Activated CD8-positive, alpha-beta memory T cell treated with anti-CD3 and anti-CD28 coated beads for 36 hours (primary cell): ENCODE results near the gene MFGE8. TPM values are rescaled to one million over a fixed set of nuclear protein-coding genes. Genes with fewer than 3 reads are reported as not detected.

Source experiments
- CTCF ChIA-PET: fragments of 350-600 bp; sonication (Branson Sonifier 250); formaldehyde crosslinking; loops from one replicate; lab custom pipeline; 2021; ENCODE audit warnings: antibody characterized with exemption; lab: Charles Lee
- POLR2A ChIA-PET: fragments of 350-600 bp; sonication (Branson Sonifier 250); formaldehyde crosslinking; loops from one replicate; lab custom pipeline; 2021; ENCODE audit warnings: antibody characterized with exemption; lab: Charles Lee
- total RNA-seq, 2 experiments: library from RNA; stranded (reverse); gene quantifications; one replicate each; pipeline ENCODE4 v1.2.3, GENCODE V29; 2021

The MFGE8 gene
- total RNA-seq, 2 experiments from 2014 or later: 18.6 to 19.9 TPM

DNA sequence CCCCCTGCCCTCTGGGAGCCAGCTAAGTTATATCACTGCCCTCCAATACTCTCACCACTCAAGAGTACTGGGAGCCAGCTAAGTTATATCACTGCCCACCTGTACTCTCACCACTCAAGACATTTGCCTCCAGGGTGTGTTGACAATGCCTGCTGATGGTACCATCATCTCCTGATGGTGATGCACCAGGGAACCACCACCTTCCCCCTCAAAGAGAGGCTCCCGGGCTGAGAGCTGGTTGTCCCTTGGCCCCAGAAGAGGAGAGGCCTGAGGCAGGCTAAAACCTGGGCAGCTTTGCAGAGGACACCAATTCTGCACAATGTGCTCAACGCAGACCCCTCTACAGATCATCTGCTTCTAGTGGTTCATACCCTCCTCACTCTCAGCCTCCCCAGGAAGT is 10.3 kb downstream of the MFGE8 start:
- ChIA-PET POLR2A (no interaction called here), CTCF (interaction anchor here (0.6 kb wide), 1 partner anchor 13 kb away, joined by 3 read pairs; no protein-coding TSS in a partner anchor)

DNA sequence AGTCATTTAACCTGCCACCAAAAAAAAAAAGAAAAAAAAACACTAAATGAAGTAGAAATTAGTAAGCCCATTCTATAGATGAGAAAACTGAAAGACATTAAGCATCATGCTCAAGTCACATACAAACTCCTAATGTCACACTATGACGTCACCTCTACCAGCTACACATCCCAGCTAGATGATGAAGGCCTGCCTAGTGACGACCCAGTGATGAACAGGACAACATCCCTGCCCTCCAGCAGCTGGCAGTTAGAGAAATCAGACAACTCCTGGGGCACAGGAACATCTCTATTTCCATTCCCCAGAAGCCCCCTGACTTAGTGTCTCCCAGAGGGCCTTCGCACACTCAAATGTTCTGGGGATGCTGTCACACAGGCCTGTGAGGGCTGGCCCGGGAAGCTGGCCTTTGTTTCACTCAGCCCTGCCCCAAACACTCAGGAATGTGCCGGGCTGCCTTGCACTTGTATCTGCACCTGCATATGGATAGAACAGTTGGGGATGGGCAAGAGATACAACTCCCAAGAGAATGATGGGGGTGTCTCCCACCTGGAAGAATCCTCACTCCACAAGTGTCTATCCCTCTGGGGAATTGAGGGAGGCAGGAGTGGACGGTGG is 10.9 kb downstream of the MFGE8 start:
- ChIA-PET CTCF (interaction anchor here (0.5 to 0.6 kb wide), 2 partner anchors 14 to 258 kb away, joined by 3 read pairs; no protein-coding TSS in a partner anchor), POLR2A (no interaction called here)

DNA sequence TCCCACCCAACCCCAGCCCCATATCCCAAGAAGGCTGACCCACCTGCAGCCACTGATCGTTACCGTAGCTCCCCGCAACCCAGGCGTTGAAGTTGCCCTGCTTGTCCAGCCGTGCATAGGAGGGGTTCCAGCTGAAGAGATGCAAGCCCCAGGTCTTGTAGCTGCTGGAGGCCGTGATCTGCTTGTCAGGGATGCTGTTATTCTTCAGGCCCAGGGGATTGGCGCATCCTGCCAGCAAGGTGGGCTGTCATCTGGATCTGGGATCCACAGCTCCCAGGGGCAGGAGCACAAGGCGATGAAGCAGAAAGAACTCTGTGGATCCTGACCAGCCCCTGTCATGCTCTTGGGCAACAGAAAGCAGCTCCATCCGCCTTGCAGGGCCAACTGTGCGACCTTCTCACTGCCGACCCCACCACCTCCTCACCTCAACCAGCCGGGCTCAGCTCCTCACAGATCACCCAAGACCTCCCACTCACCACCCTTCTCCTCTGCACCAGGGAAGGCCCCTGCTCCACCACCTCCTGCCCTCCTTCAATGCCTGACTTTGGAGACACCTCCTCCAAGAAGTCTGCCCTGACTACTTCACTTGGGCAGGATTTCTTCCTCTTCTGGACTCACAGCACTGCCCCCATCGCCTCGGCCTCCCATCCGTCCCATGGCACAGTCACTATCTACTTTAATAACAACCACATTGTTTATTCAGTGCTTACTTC is 11.5 kb downstream of the MFGE8 start:
- ChIA-PET POLR2A (no interaction called here), CTCF (interaction anchor here (0.5 kb wide), 1 partner anchor 259 kb away, joined by 3 read pairs; no protein-coding TSS in a partner anchor)

DNA sequence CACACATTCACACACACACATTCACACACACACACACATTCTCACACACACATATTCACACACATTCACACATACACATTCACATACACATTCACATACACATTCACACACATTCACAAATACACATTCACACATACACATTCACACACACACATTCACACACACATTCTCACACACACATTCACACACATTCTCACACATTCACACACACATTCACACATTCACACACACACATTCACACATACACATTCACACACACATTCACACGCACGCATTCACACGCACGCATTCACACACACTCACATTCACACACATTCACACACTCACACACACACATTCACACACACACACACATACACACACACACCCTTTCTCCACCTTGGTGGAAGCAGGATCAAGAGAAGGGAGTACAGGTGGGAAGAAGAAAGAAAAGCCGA is 12.2 kb downstream of the MFGE8 start:
- CTCF ChIA-PET: interaction anchor here (1.6 kb wide), 1 partner anchor 14 kb away, joined by 4 read pairs; no protein-coding TSS in a partner anchor

DNA sequence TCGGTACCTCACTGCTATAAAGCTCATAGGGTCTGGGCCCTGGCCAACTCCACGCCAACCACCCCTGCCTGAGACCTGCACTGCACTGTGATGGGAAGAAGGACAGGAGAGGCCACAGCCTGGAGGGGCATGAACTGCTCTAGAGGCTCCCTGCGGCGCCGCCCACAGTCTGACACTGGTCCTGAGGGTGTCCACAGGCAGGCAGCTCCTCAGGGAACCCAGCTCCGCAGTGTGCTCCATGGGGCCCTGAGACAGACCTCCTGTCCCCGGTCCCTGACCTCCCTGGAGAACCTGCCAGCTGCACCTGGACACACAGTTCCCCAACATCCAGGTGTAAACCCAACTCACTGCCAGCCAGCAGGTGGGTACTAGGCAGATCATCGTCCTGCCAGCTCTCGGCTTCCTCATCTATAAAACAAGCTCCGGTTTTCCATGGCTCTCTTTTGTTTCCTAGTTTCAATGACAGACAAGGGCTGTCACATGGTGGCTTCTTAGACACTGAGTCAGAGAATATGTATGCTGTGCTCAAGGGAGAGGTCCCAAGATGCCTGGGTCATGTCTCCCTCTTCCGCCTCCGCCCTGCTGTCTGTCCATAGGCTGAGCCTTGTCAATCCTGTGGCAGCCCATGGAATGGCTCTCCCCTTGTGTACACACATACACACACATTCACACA is 12.7 kb downstream of the MFGE8 start:
- POLR2A ChIA-PET: no interaction called here
- CTCF ChIA-PET: interaction anchor here (0.6 to 1.6 kb wide), 3 partner anchors 9 to 19 kb away, joined by 3 to 4 read pairs (median 4); no protein-coding TSS in a partner anchor

More for the DNA sequence above, 12.2 kb downstream of the MFGE8 start:
- POLR2A ChIA-PET: no interaction called here

DNA sequence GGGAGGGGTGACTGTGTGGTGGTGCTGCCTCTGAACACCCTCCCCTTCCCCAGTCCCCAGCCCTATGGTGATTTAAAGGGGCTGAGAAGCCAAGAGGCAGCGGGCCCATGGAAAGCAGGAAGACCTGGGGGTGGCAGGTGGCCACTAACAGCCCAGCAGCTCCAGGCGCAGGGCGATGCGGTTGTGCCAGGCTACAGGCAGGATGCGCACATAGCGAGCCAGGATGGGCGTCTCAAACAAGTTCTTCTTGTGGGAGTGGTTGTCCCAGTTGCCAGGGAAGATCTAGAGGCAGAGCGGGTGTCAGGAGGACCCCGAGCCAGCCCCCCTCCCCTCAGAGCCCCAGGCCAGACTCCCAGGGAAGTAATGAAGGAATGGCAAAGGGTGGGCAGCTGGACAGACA is 13.9 kb downstream of the MFGE8 start:
- POLR2A ChIA-PET: no interaction called here
- CTCF ChIA-PET: interaction anchor here (1.6 kb wide), 1 partner anchor 16 kb away, joined by 4 read pairs; no protein-coding TSS in a partner anchor

DNA sequence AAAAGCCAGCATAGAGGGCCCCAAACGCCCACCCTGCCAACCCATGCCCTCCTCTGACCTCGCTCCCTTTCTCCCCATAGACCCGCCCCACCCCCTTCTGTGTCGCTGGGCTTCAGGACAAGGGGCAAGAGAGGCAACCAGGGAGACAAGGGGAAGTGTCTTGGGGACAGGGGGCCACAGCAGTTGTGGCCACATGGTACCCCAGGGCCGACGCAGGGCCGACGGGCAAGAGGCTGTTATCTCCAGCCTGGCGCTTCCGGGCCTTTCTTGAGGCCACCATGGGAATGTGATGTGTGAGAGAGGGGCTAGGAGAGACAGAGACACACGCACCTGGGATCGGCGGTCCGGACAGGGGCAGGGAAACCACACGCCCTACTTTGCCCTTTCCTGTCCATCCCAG is 14.4 kb downstream of the MFGE8 start:
- CTCF ChIA-PET: interaction anchor here (0.9 kb wide), 1 partner anchor 72 kb away, joined by 3 read pairs; no protein-coding TSS in a partner anchor
- POLR2A ChIA-PET: no interaction called here

DNA sequence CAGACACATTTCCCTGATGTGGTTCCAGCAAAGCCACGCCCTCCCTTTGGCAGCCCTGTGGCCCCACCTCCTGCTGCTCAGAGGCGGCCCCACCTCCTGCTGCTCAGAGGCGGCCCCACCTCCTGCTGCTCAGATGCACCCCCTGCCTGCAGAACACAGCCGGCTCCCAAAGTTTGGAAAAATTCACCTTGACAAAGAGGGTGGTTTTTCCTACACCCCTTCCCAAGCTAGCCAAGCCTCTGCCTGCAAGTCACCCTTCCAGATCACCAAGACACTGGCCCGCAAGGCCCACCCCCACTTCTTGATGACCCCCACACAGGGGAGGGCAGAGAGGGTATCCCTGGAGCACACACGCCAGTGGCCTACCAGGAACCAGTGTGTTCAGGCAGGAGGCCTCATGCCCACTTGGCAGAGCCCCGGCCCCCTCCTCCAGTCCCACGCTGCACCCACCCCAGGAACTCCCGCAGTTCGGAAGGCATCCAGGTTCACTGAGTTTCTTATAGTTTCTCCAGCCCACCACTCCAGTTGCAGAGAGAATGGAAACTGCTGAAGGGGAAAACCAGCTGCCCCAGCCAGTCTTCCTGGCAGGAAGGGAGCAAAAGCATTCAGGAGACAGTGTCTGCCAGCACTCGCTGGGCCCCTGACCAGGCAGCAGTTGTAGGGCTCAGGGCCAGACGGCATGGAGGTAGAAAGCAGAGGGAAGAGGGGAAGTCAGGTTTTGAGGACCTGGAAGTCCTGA is 15.6 kb downstream of the MFGE8 start:
- ChIA-PET CTCF (interaction anchor here (0.9 to 3.7 kb wide), 3 partner anchors 8 to 73 kb away, joined by 3 to 18 read pairs (median 5); no protein-coding TSS in a partner anchor), POLR2A (no interaction called here)

DNA sequence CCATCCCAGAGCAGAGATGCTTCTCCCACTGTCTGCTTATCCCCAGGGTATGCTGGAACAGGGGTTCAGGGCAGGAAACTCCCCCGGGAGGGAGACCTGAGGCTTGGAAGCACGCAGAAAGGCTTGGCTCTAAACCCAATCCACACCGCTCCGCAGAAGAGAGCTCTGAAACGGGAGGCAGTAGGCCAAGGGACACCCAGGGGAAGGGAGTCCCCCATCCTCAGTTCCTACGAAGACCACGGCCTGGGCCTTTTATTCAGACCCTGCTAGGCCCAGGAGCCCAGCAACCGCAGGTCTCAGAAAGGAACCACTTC is 16.1 kb downstream of the MFGE8 start:
- CTCF ChIA-PET: interaction anchor here (3.7 kb wide), 1 partner anchor 8 kb away, joined by 18 read pairs; no protein-coding TSS in a partner anchor
- POLR2A ChIA-PET: no interaction called here

DNA sequence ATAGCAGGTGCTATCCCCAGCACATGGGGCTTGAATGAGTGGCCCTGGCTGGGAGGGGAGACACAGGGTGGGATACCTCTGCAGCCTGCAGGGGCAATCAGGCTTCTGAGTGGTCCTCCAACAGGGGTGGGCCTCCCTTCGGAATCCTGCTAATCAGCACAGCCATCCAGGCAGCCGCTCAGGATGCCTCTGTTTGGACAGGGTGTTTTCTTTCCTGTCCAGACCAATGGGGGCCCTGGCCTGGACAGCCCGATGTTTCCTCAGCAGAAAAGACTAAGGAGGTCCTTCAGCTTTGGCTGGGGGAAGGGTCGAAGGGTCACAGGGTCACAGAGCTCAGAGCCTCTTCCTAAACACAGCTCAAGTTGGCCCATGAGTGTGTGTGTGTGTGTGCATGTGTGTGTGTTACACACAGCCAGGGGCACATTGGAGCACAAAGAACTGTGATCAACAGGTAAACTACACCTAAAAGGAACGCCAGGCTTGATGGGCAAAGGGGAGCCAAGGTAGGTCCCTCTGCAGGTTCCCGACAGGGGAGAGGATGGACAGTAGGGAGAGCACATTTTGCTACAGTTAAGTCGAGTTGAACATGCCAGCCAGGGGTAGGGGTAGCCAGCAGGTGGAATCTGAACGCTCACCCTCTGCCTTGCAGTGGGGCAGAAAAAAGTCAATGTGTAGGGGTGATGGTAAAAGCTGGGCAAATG is 16.7 kb downstream of the MFGE8 start:
- POLR2A ChIA-PET: interaction anchor here (0.7 kb wide), 1 partner anchor 19 kb away, joined by 10 read pairs; no protein-coding TSS in a partner anchor
- CTCF ChIA-PET: interaction anchor here (0.6 to 3.7 kb wide), 3 partner anchors 9 to 374 kb away, joined by 3 to 18 read pairs (median 4); no protein-coding TSS in a partner anchor

DNA sequence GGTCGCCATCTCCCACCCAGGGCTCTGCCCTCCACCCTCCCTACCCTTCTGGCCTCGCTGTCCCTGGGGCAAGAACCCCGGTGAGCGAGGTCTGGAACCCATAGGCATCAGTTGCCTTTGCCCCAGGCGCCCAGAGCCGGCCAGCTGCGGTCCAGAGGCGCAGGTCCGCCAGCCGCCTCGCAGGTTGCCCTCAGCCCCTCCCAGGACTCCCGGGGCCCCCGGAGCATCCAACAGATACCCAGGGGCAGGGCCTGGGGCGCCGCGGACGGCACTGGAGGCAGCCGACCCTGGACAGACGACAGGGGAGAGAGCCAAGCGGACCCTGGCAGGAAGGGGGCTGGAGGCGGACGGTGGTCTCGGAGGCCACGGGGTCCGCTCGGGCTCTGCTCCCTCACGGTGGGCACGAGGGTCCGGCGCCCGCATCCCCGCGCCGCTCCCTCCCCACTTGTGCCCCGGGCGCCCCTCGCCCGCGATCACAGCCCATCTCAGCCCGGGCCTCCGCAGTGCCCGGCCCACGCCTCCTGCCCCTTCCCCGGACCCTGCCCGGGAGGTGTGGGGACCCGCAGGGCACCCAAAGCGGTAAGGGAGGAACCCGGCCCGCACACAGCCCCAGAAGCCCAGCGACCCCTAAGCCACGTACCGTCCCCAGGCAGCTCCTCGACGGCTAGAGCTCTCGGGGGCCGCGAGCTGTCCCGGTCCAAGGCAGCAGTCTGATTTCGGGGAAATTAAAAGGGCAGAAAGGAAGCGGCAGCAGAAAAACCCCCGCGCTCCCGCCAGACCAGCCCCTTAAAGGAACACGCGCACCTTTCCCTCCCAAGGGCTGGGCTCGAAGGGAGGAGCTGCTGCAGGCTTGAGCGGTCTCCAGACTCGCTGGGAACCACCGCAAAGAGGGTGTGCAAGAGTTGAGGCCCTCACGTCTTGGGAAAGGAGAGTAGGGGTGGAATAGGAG is 18.1 kb downstream of the MFGE8 start, which contains the start of gene HAPLN3:
Gene HAPLN3, minus strand, starts transcription at position 726 of the 949 bp plus-strand sequence. CDS start 8,246 bp downstream, outside the sequence.
- CTCF ChIA-PET: interaction anchor here (0.6 to 3.7 kb wide), 9 partner anchors 10 to 282 kb away, joined by 3 to 18 read pairs (median 3); no protein-coding TSS in a partner anchor
- POLR2A ChIA-PET: interaction anchor here (0.7 to 1.1 kb wide), 2 partner anchors 20 to 256 kb away, joined by 3 to 10 read pairs; partner anchors contain the start of gene ISG20

DNA sequence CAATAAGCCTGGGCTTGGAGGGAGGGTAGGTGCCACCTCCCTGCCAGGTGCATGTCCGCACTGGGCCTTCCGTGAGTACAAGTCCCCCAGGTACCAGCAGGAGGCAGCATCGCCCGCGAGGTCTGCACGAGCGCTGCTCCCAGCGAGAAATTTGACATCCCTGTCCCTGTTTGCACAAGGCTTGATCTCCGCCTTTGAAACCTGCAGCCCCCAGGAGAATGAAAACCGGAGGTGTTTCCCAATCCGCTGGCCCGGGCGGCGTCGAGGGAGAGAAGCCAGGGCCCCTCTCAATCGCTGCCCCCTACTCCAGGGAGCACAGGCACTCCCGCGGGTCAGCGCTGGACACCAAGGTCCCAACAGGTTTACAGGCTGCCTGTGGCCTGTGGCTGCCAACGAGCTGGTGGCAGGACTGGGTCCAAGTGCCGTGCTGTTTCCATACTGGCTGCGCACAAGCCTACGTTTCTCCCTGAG is 18.8 kb downstream of the MFGE8 start:
- CTCF ChIA-PET: interaction anchor here (0.8 to 3.7 kb wide), 4 partner anchors 11 to 283 kb away, joined by 3 to 18 read pairs (median 3); no protein-coding TSS in a partner anchor
- POLR2A ChIA-PET: interaction anchor here (0.7 to 1.1 kb wide), 2 partner anchors 193 to 256 kb away, joined by 3 read pairs; partner anchors contain the start of gene ISG20

DNA sequence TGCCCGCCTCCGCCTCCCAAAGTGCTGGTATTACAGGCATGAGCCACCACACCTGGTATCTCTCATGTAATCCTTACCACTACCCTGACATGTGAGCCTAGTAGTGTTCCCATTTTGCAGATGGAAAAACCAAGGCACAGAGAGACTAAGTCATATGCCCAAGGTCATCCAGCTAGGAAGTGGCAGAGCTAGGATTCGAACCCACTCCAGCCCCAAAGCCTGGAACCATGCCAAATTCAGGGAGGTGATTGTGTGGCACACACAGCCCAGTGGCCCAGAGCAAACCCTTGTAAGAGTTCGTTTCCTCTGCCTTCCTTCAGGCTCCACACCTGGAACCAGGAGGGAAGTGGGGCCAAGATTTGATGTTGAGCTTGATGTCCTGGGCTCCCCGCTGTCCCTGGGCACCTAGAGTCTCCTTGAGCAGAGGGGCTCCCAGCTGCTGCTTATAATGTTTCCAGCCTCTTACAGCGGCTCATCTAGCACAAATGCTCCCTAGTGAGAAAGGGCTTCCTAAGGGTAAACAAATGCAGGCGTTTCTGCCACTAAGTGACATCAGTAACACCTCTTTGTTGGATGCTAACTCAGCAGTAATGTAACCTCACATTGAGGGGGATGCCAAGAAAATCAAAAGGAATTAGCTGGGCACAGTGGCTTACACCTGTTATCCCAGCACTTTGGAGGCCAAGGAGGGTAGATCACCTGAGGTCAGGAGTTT is 21.5 kb downstream of the MFGE8 start:
- ChIA-PET CTCF (interaction anchor here (0.7 to 0.8 kb wide), 3 partner anchors 13 to 122 kb away, joined by 3 read pairs; no protein-coding TSS in a partner anchor), POLR2A (no interaction called here)

DNA sequence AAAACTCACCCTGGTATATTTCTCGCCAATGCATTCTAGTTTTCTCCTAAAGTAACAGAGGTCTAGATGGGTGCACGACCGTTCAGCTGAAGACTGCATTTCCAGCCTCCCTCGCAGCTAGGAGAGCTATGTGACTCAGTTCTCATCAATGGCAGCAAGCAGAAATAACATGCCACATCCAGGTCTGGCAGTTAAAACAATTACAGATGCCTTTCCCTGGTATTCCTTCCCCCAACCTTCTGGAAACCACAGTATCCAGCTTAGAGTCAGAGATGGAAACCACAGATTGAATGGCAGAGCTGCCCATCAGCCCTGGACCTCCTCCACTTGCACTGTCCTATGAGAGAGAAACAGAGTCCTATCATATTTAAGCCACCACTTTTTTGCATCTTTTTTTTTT is 22.7 kb downstream of the MFGE8 start:
- CTCF ChIA-PET: no interaction called here
- POLR2A ChIA-PET: no interaction called here

DNA sequence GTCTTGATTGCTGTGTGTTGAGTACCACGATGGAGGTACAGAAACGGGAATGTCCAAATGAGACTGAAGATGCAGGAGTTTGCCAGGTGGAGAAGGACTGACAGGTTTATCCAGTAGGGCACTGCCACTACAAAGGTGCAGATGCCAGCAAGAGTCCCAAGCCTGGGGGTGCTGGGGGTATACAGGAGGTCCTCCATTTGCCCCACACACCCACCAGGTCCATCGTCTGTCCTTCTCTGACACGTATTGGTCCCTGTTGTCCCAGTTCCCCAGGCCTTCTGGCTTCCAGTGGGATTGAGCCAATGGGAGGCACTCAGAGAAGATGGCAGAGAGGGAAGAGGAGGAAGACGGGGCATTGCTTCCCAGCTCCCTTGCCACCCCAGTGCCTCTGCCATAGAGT is 24.5 kb downstream of the MFGE8 start:
- POLR2A ChIA-PET: no interaction called here
- CTCF ChIA-PET: interaction anchor here (0.6 to 1.3 kb wide), 3 partner anchors 10 to 45 kb away, joined by 3 read pairs; no protein-coding TSS in a partner anchor

DNA sequence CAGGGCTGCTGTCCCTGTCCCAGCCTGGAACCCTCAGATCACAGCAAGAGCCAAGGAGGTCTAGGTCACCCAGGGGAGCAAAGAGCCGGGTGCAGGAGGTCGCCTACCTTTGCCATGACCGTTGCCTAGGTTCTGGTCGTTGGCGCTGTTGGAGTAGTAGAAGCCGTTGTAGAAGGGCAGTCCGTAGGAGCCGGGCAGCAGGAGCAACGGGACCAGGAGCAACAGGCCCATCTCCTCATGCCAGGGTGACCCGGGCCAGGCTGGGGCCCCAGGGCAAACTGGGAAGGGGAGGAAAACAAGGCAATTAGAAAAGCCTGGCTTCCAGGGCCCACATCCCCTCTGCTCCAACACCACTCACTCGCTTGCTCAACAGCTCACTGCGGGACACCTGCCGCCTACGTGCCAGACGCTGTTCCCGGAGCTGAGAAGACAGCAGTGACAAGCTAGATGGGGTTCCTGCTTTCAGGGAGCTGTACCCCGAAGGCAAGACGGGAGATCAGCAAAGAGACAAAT is 26.1 kb downstream of the MFGE8 start:
- CTCF ChIA-PET: no interaction called here
- POLR2A ChIA-PET: no interaction called here
